ENCODE measurements around the gene NT5C. TPM values are rescaled to one million over a fixed set of nuclear protein-coding genes. Genes with fewer than 3 reads are reported as not detected.

Gene NT5C
- total and polyA plus RNA-seq, 4 donors, result 13.6 to 27.2 (median 24.5) TPM

GRCh38 chr17:75090871-75091854 lies 40.4 kb downstream of the NT5C start:
- no peak overlapping the region for H3K4me3 ChIP-seq (ENCODE audit: low read depth in 1 of 3, low read length in 3 of 3)
- WGBS, result 42% methylated on average over 19 of the region's 19 CpGs
- no peaks in the 10 kb centered on the region for H3K9me3 ChIP-seq (ENCODE audit: control insufficient read depth in 4 of 4, low read length in 3 of 4)
- H3K27me3 ChIP-seq (ENCODE audit: control insufficient read depth in 4 of 4, insufficient read depth in 4 of 4, low read length in 3 of 4), result no peaks in the 10 kb centered on the region
- peak overlapping the region; percentile 59 to 68 for H3K27ac ChIP-seq (ENCODE audit: low read depth in 1 of 2, low read length in 2 of 2)
- peaks cover 21 to 37% (median 30%) of the 10 kb centered on the region in 4 donors for H3K4me1 ChIP-seq (ENCODE audit: control insufficient read depth in 4 of 4, insufficient read depth in 4 of 4, low read length in 3 of 4)
- H3K9ac ChIP-seq (ENCODE audit: low read depth in 1 of 2, low read length in 2 of 2), result no peak overlapping the region
- TF ChIP-seq JUND (IDR thresholded peaks at IDR 0.05), result no peak
- TF ChIP-seq YY1 (IDR thresholded peaks at IDR 0.05), result no peak
- no peak for TF ChIP-seq RAD21 (IDR thresholded peaks at IDR 0.05)
- TF ChIP-seq NR2F2 (IDR thresholded peaks at IDR 0.05), result peak; percentile 94
- TF ChIP-seq HNF4G (IDR thresholded peaks at IDR 0.05), result no peak
- peak; percentile 50 to 53 for TF ChIP-seq RXRA (IDR thresholded peaks at IDR 0.05)
- no peak for TF ChIP-seq FOXA2 (IDR thresholded peaks at IDR 0.05)
- no peak for TF ChIP-seq TAF1 (conservative IDR thresholded peaks at IDR 0.05)
- no peak for TF ChIP-seq MAX (IDR thresholded peaks at IDR 0.05)
- TF ChIP-seq HNF4A (conservative IDR thresholded peaks at IDR 0.05), result peak; percentile 61 to 63
- no peak for TF ChIP-seq EGR1 (IDR thresholded peaks at IDR 0.05; ENCODE audit: low read depth in 2 of 2)
- DNase-seq (ENCODE audit: low spot score), result peak; percentile 63
- H3K36me3 ChIP-seq (ENCODE audit: control insufficient read depth in 4 of 4, insufficient read depth in 3 of 4, low read depth in 1 of 4, low read length in 3 of 4), result no peaks in the 10 kb centered on the region

DNA sequence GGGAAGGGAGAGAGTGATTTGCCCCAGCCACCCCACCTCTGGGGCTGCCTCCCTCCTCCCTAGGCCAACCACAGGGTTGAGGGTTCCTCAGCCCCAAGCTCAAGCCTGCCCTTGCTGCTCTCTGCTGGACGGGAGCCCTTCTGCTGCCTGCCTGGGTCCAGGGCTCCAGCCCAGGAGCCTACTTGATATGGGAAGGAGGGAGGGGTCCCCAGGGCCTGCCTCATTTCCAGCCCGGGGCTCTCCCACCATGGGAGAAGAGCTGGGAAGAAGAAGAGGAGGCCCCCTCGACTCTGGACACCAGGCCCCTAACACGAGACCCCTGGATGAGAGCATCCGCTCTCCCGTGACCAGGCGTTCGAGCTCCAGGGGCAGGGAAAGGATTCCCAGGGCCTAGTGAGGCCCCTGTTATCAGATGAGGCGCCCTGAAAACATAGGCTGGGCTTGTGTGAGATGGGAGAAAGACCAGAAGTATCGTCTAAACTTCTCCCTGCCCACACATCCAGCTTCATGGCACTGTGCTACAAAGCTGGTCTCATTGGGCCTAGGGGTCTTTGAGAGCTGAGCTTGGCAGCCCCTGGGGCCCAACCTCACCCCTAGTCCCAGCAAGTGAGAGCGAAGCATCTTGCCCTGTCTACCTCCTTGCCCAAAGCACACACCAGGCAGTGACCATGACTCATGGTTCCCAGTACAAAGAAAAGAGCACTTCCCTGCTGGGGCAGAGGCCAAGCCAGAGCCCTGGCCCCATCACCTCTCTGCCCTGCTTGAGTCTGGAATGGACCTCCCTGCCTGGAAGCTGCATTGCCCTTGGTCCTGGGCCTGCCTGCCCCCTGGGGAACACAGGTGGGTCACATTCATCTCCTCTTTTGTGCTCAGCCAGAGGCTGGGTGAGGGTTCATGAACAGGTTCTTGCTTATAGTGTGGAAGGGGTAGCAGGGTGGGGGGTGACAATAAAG lies 42.8 kb downstream of the NT5C start:
- Histone ChIP-seq H3K4me3 (ENCODE audit: low read depth in 1 of 3, low read length in 3 of 3) (peak overlapping the region in 1 of 3 donors; percentile 37), H3K9ac (ENCODE audit: low read depth in 1 of 2, low read length in 2 of 2) (no peak overlapping the region), H3K27ac (ENCODE audit: low read depth in 1 of 2, low read length in 2 of 2) (peak overlapping the region in 1 of 2 donors; percentile 65), H3K4me1 (ENCODE audit: control insufficient read depth in 4 of 4, insufficient read depth in 4 of 4, low read length in 3 of 4) (peaks cover 28 to 56% (median 43%) of the 10 kb centered on the region in 4 donors), H3K27me3 (ENCODE audit: control insufficient read depth in 4 of 4, insufficient read depth in 4 of 4, low read length in 3 of 4) (no peaks in the 10 kb centered on the region), H3K9me3 (ENCODE audit: control insufficient read depth in 4 of 4, low read length in 3 of 4) (no peaks in the 10 kb centered on the region), H3K36me3 (ENCODE audit: control insufficient read depth in 4 of 4, insufficient read depth in 3 of 4, low read depth in 1 of 4, low read length in 3 of 4) (no peaks in the 10 kb centered on the region)
- TF ChIP-seq, protein P1, sequence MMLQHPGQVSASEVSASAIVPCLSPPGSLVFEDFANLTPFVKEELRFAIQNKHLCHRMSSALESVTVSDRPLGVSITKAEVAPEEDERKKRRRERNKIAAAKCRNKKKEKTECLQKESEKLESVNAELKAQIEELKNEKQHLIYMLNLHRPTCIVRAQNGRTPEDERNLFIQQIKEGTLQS (IDR thresholded peaks at IDR 0.05), result no peak
- peak; percentile 73 for TF ChIP-seq NR2F2 (IDR thresholded peaks at IDR 0.05)
- TF ChIP-seq HNF4A (conservative IDR thresholded peaks at IDR 0.05), result peak in 1 of 2 donors; percentile 9
- WGBS, result 88% methylated on average over 11 of the region's 11 CpGs
- no peak for DNase-seq (ENCODE audit: low spot score)

DNA sequence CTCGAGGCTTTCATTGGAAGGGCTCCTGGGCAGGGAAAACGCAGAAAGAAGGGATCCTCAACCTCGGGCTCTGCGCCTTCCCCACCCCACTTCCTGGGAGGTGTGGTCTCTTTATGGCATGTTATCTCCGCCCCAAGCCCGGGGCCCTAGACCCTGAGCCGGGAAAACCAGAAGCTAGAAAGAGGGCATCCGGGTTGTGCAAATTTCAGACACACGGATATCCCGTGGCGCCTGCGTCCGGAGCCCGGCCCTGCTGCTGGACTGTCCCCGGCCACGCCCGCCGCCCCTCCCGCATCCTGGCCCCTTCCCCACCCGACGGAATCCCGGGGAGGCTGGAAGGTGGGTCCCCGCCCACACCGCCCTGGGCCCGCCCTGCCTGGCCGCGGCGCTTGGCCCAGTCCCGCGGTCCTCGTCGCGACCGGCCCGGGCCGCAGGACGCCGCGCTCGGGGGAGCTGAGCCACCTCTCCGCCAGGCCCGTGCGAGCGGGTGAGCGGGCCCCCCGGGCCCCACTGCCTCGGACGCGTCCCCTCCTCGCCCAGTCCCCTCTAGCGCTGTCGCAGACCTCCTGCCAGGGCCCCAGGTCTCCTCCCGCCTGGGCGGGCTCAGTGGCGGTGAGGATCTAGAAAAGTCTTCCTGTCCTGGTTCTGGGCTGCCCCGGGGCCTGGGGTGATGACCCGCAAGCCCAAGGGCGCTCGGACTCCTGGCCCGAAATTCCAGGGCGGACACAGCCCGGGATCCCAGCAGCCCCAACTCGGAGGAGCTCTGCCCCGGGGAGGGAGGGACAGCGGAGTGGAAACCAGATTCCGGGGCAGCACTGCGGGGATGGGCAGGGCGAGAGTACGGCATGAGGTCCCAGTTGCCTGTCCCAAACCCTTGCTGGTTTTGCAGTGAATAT lies 43.7 kb downstream of the NT5C start, which contains the start of gene SLC16A5:
Gene SLC16A5 (plus strand): TSS at position 397 of the 896 bp plus-strand sequence. CDS start 5,683 bp downstream, outside the sequence.
- Histone ChIP-seq H3K27me3 (ENCODE audit: control insufficient read depth in 4 of 4, insufficient read depth in 4 of 4, low read length in 3 of 4) (no peaks in the 10 kb centered on the region), H3K27ac (ENCODE audit: low read depth in 1 of 2, low read length in 2 of 2) (peak within 1 kb of the TSS; percentile 30 to 65), H3K36me3 (ENCODE audit: control insufficient read depth in 4 of 4, insufficient read depth in 3 of 4, low read depth in 1 of 4, low read length in 3 of 4) (no peaks in the 10 kb centered on the region), H3K4me3 (ENCODE audit: low read depth in 1 of 3, low read length in 3 of 3) (peak within 1 kb of the TSS in 1 of 3 donors; percentile 37), H3K9me3 (ENCODE audit: control insufficient read depth in 4 of 4, low read length in 3 of 4) (no peaks in the 10 kb centered on the region), H3K4me1 (ENCODE audit: control insufficient read depth in 4 of 4, insufficient read depth in 4 of 4, low read length in 3 of 4) (peaks cover 31 to 58% (median 43%) of the 10 kb centered on the region in 4 donors), H3K9ac (ENCODE audit: low read depth in 1 of 2, low read length in 2 of 2) (no peak within 1 kb of the TSS)
- peak; percentile 76 for DNase-seq (ENCODE audit: low spot score)
- 49% methylated on average over 69 of the region's 69 CpGs for WGBS
- TF ChIP-seq EGR1 (IDR thresholded peaks at IDR 0.05; ENCODE audit: low read depth in 2 of 2) (no peak), NR2F2 (IDR thresholded peaks at IDR 0.05) (peak; percentile 81), YY1 (IDR thresholded peaks at IDR 0.05) (no peak), SP1 (IDR thresholded peaks at IDR 0.05) (peak; percentile 41), JUND (IDR thresholded peaks at IDR 0.05) (no peak), FOXA2 (IDR thresholded peaks at IDR 0.05) (no peak), HNF4G (IDR thresholded peaks at IDR 0.05) (no peak)
- TF ChIP-seq, protein P1 (IDR thresholded peaks at IDR 0.05), result no peak

All from liver (tissue), 9 donors.